ENCODE measurements around the gene LRRC4C. TPM values are rescaled to one million over a fixed set of nuclear protein-coding genes. Genes with fewer than 3 reads are reported as not detected.
"Not testable (repeated sequence)": the region's sequence is repeated elsewhere in the genome, so short reads cannot be mapped to it uniquely, and the experiment has no call there.

Gene LRRC4C
- total RNA-seq, 2 experiments from 2014 or later: not detected

DNA sequence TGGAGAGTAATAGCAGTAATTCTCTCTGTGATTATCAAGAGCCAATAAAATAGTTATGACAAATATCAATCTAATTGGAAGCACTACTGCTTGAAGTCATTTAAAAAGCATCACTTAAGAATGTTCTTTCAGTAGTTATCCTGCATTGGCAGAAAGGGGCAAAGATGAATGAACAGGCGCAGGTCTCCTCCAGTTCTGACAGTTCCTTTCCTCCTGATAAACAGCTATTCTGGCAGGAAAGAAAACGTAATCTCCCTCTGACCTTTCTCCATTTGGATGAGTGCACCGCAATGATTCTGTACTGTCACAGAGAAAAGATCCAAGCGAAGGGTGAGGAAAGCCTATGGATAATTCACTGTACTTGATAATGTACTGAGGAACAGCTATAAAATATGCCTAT lies 521.5 kb downstream of the LRRC4C start:
- Histone ChIP-seq H3K27me3 (ENCODE audit: control insufficient read depth in 1 of 2, insufficient read depth in 2 of 2, low read length in 2 of 2) (no peaks in the 10 kb centered on the region), H3K4me1 (ENCODE audit: insufficient read depth, low read length) (no peaks in the 10 kb centered on the region), H3K9me3 (ENCODE audit: control insufficient read depth in 1 of 2, insufficient read depth in 1 of 2, low read length in 2 of 2) (no peaks in the 10 kb centered on the region), H3K4me3 (ENCODE audit: low read length) (no peak overlapping the region), H3K27ac (ENCODE audit: low read depth in 1 of 2, low read length in 2 of 2) (no peak overlapping the region), H3K36me3 (ENCODE audit: insufficient read depth, low read length) (no peaks in the 10 kb centered on the region)
- no peaks in the 10 kb centered on the region for H3K4me1 Mint-ChIP-seq (ENCODE audit: low read depth)
- ChIA-PET CTCF (no interaction called here), POLR2A (no interaction called here)
- DNase-seq (no peak), ATAC-seq (ENCODE audit: poor library complexity) (no peak)
- H3K9me3 Mint-ChIP-seq: peaks cover 9% of the 10 kb centered on the region
- no peak overlapping the region for H3K27ac Mint-ChIP-seq
- intact Hi-C loops (cut with DNase I, micrococcal nuclease): no loop called here
- H3K36me3 Mint-ChIP-seq (ENCODE audit: low read depth): no peaks in the 10 kb centered on the region
- H3K4me3 Mint-ChIP-seq: no peak overlapping the region
- H3K27me3 Mint-ChIP-seq: no peaks in the 10 kb centered on the region
- TF ChIP-seq, protein P1, sequence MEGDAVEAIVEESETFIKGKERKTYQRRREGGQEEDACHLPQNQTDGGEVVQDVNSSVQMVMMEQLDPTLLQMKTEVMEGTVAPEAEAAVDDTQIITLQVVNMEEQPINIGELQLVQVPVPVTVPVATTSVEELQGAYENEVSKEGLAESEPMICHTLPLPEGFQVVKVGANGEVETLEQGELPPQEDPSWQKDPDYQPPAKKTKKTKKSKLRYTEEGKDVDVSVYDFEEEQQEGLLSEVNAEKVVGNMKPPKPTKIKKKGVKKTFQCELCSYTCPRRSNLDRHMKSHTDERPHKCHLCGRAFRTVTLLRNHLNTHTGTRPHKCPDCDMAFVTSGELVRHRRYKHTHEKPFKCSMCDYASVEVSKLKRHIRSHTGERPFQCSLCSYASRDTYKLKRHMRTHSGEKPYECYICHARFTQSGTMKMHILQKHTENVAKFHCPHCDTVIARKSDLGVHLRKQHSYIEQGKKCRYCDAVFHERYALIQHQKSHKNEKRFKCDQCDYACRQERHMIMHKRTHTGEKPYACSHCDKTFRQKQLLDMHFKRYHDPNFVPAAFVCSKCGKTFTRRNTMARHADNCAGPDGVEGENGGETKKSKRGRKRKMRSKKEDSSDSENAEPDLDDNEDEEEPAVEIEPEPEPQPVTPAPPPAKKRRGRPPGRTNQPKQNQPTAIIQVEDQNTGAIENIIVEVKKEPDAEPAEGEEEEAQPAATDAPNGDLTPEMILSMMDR (IDR thresholded peaks at IDR 0.05): no peak

DNA sequence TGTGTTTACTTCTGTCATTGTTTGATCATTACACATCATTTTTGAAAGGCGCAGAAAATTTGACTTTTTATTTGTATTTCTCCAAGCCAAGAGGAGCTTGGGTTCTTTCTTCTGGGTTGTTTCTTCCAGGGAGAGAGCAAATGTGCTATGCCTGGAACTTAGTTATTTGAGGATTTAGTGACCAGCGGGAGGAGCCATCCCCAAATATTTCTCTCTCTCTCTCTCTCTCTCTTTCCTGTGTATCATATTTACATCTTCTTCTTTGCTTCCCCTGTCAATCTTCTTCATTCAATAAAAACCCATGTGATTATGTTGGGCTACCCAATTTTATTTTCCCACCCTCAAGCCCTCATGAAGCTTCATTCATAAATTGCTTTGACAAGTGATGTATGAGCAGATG lies 534.5 kb downstream of the LRRC4C start:
- ChIA-PET CTCF (no interaction called here), POLR2A (no interaction called here)
- H3K27ac Mint-ChIP-seq: no peak overlapping the region
- TF ChIP-seq, protein P1 (IDR thresholded peaks at IDR 0.05): no peak
- H3K4me3 Mint-ChIP-seq: no peak overlapping the region
- H3K27me3 ChIP-seq (ENCODE audit: control insufficient read depth in 1 of 2, insufficient read depth in 2 of 2, low read length in 2 of 2): no peaks in the 10 kb centered on the region
- no peaks in the 10 kb centered on the region for H3K36me3 ChIP-seq (ENCODE audit: insufficient read depth, low read length)
- peaks cover 4% of the 10 kb centered on the region for H3K9me3 Mint-ChIP-seq
- peaks cover 0 to 7% of the 10 kb centered on the region in 2 experiments for H3K9me3 ChIP-seq (ENCODE audit: control insufficient read depth in 1 of 2, insufficient read depth in 1 of 2, low read length in 2 of 2)
- DNase-seq: no peak
- no peak overlapping the region for H3K4me3 ChIP-seq (ENCODE audit: low read length)
- H3K27ac ChIP-seq (ENCODE audit: low read depth in 1 of 2, low read length in 2 of 2): no peak overlapping the region
- H3K36me3 Mint-ChIP-seq (ENCODE audit: low read depth): no peaks in the 10 kb centered on the region
- no peaks in the 10 kb centered on the region for H3K4me1 ChIP-seq (ENCODE audit: insufficient read depth, low read length)
- intact Hi-C loops (cut with DNase I, micrococcal nuclease): no loop called here
- ATAC-seq (ENCODE audit: poor library complexity): no peak
- no peaks in the 10 kb centered on the region for H3K27me3 Mint-ChIP-seq
- H3K4me1 Mint-ChIP-seq (ENCODE audit: low read depth): no peaks in the 10 kb centered on the region

DNA sequence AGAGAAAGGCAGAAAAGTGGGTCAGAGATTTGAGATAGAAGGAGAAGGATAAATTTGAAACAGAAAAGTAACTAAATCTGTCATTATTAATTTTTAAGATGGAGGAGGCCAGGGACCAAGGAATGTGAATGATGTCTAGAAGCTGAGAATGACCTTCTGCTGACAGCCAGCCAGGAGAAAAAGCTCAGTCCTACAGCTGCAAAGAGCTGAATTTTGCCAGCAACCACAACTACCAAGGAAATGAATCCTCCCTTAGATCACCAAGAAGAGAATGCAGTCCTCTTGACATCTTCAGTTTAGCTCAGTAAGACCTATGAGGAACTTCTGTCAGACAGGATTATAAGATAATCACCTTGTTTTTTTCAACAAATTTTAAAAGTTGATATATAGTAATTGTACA lies 538.2 kb downstream of the LRRC4C start:
- TF ChIP-seq, protein P1 (IDR thresholded peaks at IDR 0.05): no peak
- CTCF ChIA-PET: no interaction called here
- ATAC-seq (ENCODE audit: poor library complexity) (no peak), DNase-seq (no peak)
- H3K4me3 ChIP-seq (ENCODE audit: low read length): no peak overlapping the region
- Mint-ChIP-seq H3K27me3 (no peaks in the 10 kb centered on the region), H3K9me3 (peaks cover 8% of the 10 kb centered on the region), H3K4me3 (no peak overlapping the region), H3K36me3 (ENCODE audit: low read depth) (no peaks in the 10 kb centered on the region), H3K27ac (no peak overlapping the region), H3K4me1 (ENCODE audit: low read depth) (no peaks in the 10 kb centered on the region)
- H3K27me3 ChIP-seq (ENCODE audit: control insufficient read depth in 1 of 2, insufficient read depth in 2 of 2, low read length in 2 of 2): no peaks in the 10 kb centered on the region
- H3K9me3 ChIP-seq (ENCODE audit: control insufficient read depth in 1 of 2, insufficient read depth in 1 of 2, low read length in 2 of 2): peaks cover 4% of the 10 kb centered on the region in 2 experiments
- H3K36me3 ChIP-seq (ENCODE audit: insufficient read depth, low read length): no peaks in the 10 kb centered on the region
- no peaks in the 10 kb centered on the region for H3K4me1 ChIP-seq (ENCODE audit: insufficient read depth, low read length)
- intact Hi-C loops (cut with DNase I, micrococcal nuclease): no loop called here
- POLR2A ChIA-PET: no interaction called here
- no peak overlapping the region for H3K27ac ChIP-seq (ENCODE audit: low read depth in 1 of 2, low read length in 2 of 2)

DNA sequence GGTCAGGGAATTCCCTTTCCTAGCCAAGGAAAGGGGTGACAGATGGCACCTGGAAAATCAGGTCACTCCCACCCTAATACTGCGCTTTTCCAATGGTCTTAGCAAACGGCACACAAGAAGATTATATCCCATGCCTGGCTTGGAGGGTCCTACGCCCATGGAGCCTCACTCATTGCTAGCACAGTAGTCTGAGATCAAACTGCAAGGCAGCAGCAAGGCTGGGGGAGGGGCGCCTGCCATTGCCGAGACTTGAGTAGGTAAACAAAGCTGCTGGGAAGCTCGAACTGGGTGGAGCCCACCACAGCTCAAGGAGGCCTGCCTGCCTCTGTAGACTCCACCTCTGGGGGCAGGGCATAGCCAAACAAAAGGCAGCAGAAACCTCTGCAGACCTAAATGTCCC lies 548.7 kb downstream of the LRRC4C start:
- H3K4me3 ChIP-seq (ENCODE audit: low read length); H3K36me3 ChIP-seq (ENCODE audit: insufficient read depth, low read length); H3K4me1 Mint-ChIP-seq (ENCODE audit: low read depth); ATAC-seq (ENCODE audit: poor library complexity); CTCF ChIA-PET; POLR2A ChIA-PET; H3K27me3 Mint-ChIP-seq; H3K27ac ChIP-seq (ENCODE audit: low read depth in 1 of 2, low read length in 2 of 2); H3K27ac Mint-ChIP-seq; DNase-seq; H3K27me3 ChIP-seq (ENCODE audit: control insufficient read depth in 1 of 2, insufficient read depth in 2 of 2, low read length in 2 of 2); H3K9me3 Mint-ChIP-seq; H3K4me3 Mint-ChIP-seq; H3K4me1 ChIP-seq (ENCODE audit: insufficient read depth, low read length); intact Hi-C loops (cut with DNase I, micrococcal nuclease); H3K36me3 Mint-ChIP-seq (ENCODE audit: low read depth): not testable (repeated sequence)
- H3K9me3 ChIP-seq (ENCODE audit: control insufficient read depth in 1 of 2, insufficient read depth in 1 of 2, low read length in 2 of 2): peaks cover 0 to 16% of the 10 kb centered on the region in 2 experiments

Measured in CD4-positive, alpha-beta T cell (primary cell).